HG03095 (cell line): ENCODE measurements around the gene SLC25A47.
"Not testable (repeated sequence)": the region's sequence is repeated elsewhere in the genome, so short reads cannot be mapped to it uniquely, and the experiment has no call there.

Experiments used
- ATAC-seq: cut with Tn5 transposase; IDR thresholded peaks from one replicate; pipeline ENCODE4 v1.9.1; 2021; ENCODE audit warnings: moderate library complexity; ENCODE audit not compliant: unreplicated experiment

The SLC25A47 gene

DNA sequence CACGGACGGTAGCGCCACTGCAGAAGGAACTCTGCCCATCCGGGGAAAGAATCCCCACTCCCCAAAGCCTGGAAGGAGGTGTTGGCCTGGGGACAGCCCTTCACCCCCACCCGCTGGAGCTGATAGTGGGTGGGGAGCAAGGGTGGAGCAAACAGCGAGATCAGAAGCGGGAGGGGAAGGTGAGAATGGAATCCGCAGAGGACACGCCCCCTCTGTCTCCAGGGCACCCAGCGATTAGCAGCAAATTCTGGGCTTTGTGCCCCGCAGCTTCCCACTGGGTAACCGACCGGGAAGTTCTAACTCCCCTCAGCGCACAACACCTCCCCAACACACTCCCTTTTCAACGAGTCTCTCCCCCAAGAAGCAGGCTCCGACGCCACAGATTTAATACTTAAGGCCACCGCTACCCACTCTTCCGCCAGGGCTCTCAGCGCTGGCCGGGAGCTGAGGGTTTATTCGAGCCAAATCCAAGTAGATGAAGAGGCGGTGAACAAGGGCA is 18.3 kb upstream of the SLC25A47 start:
- no peak for ATAC-seq

- no peak for ATAC-seq
Observed at GRCh38 chr14:100305324-100306100, 17.6 kb upstream of the SLC25A47 start.

DNA sequence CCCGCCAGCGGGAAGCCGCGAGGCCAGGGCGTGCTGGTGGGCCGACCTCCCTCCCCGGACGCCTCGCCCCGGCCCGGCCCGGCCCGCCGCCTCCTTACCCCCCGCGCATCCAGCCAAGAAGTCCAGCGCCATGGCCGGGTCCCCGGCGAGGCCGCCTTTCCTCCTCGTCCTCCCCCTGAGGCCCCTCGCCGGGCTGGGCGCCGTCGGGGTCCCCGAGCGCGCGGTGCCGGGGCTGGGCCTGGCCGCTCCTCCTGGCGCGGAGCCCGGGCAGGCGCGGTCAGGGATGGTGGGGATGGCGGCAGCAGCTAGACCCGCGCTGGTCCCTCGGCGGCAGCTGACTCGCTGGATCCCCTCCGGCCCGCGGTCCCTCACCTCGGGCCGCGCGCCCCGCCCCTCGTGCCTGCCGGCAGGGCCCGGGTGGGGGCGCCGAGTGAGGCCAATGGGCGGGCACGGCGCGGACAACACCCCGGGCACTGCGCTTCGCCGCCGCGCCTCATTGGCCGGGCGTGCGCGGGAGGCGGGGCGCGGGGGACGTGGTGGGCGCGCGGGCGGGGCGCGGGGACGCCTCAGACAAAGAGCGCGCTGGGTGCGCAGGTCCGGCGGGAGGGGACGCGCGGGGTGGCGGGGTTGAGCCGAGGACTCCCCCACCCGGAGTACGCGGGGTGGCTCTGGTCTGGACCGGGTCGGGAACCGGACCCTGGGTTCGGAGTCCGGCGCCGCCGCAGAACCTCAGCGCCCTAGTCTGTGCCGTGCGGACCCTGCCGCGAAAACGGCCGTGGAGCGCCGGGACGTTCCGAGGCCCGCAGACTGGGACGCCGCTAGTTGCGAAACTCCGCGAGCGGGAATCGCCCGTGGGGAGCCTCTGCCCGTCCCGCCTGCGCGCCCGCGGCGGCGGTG is 16.8 kb upstream of the SLC25A47 start, which contains the start of gene SLC25A29:
Gene SLC25A29, minus strand, starts transcription at position 344 of the 897 bp plus-strand sequence. Its CDS starts 212 bp downstream, at position 132.
- ATAC-seq: peak; percentile 85

GRCh38 chr14:100306998-100307765 is 16.0 kb upstream of the SLC25A47 start:
- ATAC-seq: no peak

GRCh38 chr14:100307766-100308426 is 15.2 kb upstream of the SLC25A47 start:
- no peak for ATAC-seq

- ATAC-seq: not testable (repeated sequence)
Observed at GRCh38 chr14:100308427-100308792, 14.7 kb upstream of the SLC25A47 start.

GRCh38 chr14:100309028-100309737 is 14.0 kb upstream of the SLC25A47 start:
- no peak for ATAC-seq

DNA sequence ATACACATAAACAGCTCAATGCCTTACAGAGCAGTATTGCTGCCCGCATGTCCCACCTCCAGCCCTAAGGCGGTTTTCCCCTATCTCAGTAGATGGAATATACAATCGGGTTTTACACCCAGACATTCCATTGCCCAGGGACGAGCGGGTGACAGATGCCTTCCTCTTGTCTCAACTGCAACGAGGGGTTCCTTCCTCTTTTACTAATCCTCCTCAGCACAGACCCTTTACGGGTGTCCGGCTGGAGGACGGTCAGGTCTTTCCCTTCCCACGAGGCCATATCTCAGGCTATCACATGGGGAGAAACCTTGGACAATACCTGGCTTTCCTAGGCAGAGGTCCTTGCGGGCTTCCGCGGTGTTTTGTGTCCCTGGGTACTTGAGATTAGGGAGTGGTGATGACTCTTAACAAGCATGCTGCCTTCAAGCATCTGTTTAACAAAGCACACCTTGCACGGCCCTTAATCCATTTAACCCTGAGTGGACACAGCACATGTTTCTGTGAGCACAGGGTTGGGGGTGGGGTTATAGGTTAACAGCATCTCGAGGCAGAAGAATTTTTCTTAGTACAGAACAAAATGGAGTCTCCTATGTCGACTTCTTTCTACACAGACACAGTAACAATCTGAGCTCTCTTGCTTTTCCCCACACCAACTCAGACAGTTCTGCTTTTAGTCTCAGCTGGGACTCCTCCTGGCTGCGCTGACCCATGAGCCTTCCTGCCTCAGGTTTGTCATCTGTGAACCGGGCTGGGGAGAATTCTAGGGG is 10.8 kb upstream of the SLC25A47 start:
- ATAC-seq: not testable (repeated sequence)

GRCh38 chr14:100312877-100313400 is 10.2 kb upstream of the SLC25A47 start:
- no peak for ATAC-seq

- no peak for ATAC-seq
Observed at GRCh38 chr14:100313464-100314230, 9.5 kb upstream of the SLC25A47 start.

DNA sequence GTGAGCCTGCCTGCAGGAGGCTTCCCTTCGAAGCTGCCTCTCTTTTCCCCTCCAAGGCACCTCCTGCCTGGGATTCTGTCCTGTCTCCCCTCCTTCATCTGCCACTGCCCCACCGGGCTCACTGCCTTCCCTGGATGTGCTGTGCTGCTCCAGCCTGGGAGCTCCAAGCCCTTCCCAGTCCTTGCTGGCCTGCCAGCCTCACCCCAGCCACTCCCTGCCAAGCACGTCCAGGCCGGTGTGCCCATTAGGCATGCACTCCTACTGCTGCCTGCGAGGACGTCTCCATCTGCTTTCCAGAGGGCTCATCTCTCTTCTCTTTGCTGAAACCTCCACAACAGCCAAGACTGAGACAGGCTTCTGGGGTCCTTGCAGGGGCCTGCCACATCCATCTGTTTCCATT is 8.4 kb upstream of the SLC25A47 start:
- ATAC-seq: no peak

DNA sequence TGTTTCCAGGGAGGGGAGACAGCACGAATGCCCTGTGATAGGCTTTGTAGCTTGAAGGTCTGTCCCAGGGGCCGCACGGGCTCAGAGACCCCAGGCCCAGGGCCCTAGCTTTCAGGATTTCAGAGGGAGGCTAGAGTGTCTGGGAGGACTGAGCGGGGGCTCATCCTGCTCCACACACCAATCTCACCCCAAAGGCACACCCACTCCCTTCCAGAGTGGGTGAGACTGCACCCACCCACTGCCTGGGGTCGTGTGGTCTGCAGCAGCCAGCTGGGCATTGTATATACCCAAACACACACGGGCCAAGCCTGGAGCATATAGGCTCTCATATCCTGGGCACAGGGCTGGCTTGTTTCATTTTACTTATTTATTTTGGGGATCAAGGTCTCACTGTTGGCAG is 5.8 kb upstream of the SLC25A47 start:
- no peak for ATAC-seq

GRCh38 chr14:100317912-100318808 is 5.0 kb upstream of the SLC25A47 start:
- peak; percentile 84 for ATAC-seq

- ATAC-seq: no peak
Observed at GRCh38 chr14:100320157-100320856, 2.8 kb upstream of the SLC25A47 start.

DNA sequence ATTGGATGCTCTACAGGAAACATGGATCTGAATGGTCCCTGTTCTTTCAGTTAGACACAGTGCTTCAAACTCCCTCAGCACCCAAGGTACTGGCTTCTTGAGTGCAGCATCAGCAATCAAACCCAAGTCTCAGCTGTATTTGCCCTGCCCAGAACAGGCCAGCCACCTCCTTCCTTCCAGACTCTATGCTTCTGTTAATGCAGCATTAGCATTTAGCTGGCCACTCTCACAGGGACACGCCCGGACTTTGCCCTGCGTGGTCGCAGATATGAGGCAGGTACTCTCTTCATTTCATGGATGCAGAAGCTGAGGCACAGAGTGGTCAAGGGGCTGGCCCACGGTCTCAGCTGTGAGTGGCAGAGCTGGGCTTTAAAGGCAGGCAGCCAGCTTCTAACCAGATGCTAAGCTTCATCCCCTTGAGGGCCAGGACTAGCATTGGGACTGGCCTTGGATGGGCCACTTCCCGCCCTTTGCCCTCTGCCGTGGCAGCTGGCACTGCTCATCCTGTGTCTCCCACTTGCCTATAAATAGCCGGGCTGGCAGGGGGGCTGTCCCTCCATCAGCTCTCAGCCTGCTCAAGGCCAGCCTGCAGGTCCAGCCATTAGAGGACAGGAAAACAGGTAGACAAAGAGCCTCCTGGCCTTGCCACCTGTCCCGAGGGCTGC is 1.5 kb upstream of the SLC25A47 start:
- ATAC-seq: no peak
